GM19468 (cell line): ENCODE data around the gene ST6GALNAC2.

ENCODE experiments used
- ATAC-seq: cut with Tn5 transposase; IDR thresholded peaks from one replicate; pipeline ENCODE4 v1.9.1; 2021; ENCODE audit warnings: mild to moderate bottlenecking, moderate library complexity, moderate number of reproducible peaks; ENCODE audit not compliant: unreplicated experiment; ENCODE audit errors: extremely low read depth

ST6GALNAC2 gene

DNA sequence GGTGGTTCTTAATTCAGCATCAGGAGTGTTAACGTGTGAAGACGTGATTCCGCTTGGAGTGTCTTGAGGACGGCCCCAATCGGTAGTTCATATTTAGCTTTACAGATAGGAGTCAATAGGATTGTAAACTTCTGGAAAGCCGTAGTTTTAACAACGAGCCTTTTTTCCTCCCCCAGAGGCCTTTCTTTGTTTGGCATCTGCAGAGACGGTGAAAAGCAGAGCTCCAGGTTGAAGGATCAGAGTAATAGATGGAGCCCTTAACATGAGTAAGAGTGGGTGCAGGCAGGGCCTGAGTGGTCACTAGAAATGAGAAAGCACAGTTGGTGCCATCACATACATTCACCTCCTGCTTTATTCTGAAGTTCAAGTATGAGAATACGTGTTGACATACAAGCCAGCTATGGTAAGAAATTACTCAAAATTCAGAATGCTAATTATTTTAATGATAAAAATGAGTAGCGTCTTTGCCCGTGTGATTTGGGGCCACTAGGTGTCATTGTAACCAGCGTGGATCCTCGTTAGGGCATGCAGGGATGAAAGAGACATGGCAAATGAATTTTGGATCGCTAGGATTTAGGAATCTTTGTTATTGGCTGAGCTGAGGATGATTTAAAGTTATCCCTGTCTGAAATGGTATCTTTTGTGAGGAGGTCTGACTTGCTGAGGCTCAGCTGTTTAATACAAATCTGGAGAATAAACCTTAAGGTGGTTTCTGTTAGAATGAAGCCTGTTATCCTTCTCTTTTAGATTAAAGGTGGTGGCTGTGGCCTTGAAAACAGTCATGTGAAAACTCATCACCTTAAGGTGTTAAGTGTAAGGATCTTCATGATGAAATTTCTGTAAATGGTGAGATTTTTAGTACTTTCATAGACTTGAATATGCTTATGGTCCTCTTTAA is 27.2 kb downstream of the ST6GALNAC2 start:
- no peak for ATAC-seq

DNA sequence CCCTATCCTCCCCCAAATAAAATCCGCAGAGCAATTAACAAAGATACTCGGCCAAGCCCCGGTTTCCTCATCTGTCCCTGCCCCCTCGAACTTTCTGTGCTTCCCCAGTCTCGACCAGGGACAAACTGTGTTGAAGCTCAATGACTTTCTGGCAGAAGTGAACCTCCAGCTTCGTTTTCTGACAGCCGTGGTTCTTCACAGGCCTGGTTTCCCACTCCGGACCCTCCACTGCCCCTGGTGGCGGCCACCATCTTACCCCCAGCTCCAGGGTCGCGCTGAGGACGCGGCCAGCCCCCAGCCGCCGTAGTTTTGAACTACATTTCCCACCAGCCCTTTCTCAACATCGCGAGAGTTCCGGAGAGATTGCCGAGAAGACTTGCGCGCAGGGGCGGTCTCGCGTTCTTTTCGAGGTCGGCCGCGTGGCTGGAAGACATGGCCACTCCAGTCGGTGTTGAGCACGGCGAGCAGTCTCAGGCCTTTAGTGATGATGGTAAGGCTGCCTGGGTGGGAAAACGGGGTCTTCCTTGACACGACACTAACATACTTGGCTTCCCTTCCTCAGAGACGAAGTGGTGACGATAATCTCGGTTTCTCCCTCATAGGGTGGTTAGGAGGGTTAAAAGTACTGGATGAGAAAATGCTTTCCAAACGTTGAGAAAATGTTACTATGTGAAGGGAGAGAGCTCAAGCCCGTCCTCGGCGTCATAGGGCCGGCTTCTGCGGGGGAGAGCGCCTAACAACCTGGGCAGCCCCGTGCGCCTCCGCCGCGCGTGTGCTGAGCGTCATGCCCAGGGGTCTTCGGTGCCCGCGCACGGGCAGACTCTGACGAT is 28.1 kb downstream of the ST6GALNAC2 start:
- peak; percentile 38 for ATAC-seq

DNA sequence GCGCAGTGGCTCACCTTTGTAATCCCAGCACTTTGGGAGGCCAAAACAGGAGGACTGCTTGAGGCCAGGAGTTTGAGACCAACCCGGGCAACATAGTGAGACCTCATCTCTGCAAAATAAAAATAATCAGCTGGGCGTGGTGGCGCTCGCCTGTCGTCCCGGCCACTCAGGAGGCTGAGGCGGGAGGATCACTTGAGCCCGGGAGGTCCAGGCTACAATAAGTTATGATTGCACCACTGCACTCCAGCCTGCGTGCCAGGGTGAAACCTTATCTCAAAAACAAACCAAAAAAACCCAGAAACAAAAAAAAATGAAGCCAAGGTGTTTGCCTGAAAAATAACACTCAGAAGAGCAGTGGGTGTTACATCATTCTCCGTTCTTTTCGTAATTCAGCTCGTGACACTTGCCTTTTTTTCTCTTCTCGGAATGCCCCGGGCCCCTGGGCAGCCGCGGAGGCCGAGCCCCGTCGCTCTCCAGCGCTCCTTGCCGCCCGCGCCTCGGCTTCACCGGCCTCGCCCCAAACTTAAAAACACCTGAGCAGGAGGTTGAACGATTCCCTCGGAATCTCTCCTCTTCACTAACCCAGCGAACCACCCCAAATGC is 28.8 kb downstream of the ST6GALNAC2 start:
- ATAC-seq, result no peak

DNA sequence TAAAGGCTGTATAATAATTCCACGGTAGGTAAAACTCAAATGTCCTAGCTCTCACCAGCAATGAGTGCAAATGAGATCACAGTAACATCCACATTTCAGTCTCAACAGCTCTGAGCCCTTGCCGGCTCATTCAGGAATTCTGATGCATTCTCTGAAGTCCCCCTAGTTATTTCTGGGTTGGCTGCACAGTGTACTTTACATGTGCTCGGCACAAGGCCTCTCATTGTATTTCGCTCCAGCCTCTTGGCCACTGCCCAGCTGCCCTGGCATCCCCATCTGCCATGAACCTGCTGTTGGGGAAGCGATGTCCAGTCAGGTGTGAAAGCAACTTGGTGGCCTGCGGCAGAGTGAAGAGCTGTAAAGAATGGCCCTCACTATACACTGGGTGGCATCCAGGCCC is 31.5 kb downstream of the ST6GALNAC2 start:
- no peak for ATAC-seq

DNA sequence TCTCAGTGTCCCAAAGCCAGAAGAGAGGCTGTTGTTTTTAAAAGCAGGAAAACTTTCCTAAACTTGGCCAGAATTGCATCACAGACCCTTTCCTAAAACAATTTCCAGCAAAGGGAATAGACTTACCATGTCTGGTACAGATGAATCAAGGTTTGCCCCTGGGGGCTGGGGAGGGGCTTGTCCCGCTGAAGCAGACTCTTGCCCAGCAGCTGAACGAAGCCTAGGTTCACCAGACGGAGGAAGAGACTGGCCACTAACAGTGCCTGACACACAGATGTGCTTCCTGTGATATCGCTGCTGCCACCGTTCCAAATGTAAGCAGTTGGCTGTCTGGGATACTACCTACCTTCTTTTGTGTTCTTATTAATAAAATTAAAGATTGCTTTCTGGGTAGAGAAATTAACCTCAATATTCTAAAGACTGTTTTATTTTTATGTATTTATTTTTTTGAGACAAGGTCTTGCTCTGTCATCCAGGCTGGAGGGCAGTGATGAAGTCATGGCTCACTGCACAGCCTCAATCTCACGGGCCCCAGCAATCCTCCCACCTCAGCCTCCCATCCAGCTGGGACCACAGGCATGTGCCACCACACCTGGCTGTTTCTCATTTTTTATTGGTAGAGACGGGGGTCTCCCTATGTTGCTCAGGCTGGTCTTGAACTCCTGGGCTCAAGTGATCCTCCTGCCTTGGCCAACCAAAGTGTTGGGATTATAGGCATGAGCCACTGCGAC is 32.3 kb downstream of the ST6GALNAC2 start:
- ATAC-seq, result no peak

DNA sequence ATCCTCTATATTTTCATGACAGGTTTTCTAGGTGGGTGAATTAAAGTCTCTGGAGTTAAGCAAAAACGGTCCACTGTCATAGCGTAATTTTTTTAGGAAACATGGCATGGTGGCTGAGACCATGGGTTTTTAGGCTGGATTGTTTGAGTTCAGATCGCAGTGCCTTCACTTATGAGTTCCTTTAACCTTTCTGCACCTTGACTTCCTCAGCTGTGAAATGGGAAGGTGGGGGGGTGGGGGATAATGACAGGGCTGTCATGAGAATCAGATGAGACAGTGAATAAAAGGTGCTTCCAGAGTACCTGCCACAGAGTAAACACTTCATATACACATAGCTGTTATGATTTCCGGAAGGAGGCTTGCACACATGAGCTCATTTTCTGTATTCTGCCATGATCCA is 34.0 kb downstream of the ST6GALNAC2 start:
- no peak for ATAC-seq

DNA sequence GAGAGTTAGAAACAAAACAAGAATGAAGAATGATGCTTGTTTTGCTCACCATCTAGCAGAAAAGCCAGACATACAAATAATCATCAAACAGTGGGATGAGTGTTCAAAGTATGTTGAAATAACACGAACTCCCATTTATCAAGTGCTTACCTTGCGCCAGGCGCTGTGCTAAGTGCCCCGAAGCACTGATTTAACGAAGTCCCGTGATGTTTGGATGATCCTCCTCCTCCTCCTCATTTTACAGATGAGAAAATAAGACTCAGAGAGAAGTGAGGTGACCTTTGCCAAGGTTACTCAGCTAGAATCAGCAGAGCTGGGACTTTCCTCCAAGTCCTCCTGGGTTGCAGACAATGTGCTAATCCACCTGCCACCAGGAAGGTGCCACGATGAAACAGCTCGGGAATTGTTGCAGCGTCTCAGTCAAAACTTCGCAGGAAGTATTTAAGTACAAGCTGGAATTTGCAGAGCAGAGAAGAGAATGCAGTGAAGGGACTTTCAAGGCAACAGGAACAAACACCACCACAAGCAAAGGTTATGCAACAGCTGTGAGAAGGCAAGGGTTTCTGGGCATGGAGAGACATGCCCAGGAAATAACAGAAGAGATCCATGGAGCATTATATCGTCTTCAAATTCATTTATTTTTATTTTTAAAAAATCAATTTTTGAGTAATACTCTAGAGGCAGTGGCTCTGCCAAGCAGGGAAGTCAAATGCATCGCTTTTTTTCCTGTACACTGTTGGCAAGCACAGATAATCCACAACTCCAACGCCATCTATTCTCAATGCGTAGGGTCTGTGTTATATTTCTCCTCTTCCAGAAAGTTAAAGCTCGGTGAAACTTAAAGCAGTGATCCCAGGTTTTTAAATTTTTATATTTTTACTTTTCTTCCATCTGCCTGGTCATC is 34.7 kb downstream of the ST6GALNAC2 start:
- ATAC-seq, result no peak

DNA sequence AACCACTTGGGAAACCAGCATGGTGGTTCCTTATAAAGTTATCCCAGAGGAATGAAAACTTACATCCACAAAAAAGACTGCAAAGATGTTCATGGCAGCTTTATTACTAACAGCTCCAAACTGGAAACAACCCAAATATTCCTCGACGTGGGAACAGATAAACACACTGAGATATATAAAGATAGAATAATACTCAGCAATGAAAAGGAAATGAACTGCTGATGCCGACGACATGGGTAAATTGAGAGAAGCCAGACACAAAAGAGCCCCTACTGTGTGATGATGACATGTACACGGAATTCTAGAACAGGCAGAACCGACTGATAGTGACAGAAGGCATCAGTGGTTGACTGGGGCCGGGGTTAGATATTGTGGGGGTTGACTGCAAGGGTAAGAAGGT is 36.1 kb downstream of the ST6GALNAC2 start:
- ATAC-seq, result no peak

DNA sequence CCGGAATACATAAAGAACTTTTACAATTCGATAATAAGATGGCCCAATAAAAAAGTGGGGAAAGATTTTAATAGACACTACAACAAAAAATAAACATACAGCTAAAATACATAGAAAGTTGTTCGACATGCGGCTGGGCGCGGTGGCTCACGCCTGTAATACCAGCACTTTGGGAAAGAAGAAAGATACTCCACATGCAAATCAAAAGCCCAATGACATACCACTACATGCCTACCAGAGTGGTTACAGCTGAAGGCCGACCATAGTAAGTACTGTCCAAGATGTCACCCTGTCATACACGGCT is 36.5 kb downstream of the ST6GALNAC2 start:
- no peak for ATAC-seq

DNA sequence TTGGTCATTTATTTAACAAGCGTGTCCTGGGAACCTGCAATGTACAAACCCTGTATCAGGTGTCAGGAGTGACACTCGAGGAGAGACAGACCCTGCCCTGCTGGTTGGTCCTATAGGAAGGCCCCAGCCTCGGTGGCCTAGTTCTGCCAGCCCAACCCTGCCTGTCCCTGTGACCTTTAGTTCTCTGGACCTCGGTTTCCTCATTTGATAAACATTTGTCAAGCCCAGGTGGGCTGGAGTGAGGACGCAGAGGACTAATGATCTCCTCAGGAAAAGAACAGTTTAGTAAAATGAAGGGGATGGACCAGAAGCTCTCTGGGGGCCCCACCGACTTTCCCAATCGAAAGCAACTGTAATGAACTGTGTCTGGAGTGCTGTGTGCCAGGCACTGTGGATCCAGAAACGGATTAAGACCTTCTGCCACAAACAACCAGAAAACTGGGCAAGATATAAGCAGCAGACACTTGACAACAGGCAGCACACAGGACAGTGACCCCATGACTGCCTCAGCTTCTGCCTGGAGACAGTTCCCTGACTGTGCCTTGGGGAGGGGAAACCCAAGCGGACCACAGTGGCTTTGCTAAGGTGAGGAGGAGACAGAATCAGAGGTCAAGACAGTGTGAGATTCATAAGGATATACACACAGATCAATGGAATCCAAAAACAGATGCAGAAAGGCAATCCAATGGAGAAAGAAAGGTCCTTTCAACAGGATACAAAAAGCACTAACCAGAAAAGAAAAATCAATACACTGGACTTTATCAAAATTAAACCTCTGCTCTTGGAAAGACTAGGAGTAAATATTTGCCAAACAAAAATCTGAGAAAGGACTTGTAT is 37.1 kb downstream of the ST6GALNAC2 start:
- no peak for ATAC-seq

DNA sequence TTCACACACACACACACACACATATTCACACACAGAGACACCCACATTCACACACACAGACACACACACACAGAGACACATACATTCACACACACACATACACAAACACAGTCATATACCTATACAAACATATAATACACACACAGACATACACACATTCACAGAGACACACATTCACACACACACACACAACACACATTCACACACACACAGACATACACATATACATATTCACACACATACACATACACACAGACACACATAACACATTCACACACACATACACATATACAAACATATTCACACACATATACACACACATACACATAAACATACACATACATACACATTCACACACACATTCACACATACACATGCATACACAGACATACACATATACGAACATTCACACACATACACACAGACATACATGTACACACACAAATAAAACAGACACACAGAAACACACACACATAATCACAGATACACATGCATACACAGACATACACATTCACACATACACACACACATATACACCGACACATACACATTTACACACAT is 37.9 kb downstream of the ST6GALNAC2 start:
- no peak for ATAC-seq

DNA sequence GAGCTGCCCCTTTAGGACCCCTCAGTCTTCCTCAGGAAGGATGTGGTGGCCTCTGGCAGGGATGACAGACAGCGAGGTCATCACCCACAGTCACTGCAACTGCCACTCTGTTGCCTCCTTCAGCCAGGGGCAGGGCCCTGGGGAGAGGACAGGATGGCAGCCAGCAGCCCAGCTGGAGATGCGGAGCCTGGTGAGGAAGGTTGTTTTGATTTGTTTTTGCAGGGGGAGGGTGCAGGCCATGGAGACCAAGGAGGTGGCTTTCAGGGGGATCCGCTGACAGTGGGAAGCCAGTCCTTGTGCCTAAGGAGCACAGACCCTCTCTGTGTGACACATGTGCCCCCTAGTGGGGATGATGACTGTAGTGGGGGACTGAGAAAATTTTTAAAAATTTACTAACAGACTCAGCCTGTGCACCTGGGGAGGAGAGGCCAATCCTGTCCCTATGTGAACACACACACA is 38.4 kb downstream of the ST6GALNAC2 start:
- no peak for ATAC-seq

DNA sequence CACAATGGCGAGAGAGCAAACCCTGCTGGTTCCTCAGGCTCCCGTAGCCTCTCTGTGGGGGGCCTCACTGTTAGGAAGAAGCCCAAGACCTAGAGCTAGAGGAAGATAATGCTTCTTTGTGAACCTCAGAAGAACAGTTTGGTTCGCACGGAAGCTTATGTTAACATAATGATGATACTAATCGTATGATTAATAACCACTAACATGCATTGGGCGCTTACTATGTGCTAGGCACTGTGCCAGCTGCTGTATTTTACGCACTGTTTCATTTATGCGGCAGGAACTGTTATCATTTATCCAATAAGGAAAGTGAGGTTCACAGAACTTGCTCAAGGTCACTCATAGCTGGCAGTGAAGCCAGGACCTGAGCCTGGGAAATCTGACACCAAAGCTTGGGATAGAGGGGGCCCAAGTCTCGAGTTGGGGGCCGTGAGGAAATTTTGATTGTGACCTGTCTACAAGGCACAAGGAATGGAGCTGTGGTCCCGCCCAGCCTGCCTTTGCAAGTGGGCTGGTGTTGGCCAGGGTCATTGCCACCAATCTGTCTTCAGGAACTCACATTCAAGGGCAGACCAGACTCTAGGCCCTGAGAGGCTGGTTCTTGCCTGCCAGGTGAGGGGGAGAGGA is 39.0 kb downstream of the ST6GALNAC2 start:
- ATAC-seq, result no peak

DNA sequence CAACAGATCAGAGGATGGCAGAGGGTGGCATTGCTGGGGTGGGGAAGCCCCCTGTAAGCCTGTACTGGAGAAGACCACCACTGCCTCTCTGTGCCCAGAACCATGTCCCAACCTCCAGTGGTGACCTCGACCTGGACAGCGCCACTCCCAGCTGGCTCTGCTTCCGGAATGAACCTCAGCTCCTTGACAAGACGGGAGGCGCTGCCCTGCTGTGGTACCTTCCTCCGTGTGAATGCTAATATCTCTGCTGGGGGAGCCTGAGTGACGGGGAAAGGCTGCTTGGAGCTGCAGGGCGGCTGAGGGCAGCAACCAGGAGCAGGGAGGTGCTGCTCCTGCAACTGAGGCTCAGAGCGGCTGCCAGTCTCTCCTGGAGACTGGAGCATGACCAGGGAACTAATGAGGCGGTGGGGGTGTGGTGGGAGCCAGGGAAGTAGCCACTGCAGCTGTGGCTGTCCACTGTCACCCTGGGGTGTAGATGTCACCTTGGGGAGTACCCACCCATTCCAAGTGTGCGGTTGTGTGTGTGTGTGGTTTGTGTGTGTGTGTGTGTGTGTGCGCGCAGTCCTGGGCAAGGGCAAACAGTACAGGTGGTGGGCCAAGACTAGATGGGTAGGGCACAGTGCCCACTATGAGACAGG is 39.6 kb downstream of the ST6GALNAC2 start:
- no peak for ATAC-seq

DNA sequence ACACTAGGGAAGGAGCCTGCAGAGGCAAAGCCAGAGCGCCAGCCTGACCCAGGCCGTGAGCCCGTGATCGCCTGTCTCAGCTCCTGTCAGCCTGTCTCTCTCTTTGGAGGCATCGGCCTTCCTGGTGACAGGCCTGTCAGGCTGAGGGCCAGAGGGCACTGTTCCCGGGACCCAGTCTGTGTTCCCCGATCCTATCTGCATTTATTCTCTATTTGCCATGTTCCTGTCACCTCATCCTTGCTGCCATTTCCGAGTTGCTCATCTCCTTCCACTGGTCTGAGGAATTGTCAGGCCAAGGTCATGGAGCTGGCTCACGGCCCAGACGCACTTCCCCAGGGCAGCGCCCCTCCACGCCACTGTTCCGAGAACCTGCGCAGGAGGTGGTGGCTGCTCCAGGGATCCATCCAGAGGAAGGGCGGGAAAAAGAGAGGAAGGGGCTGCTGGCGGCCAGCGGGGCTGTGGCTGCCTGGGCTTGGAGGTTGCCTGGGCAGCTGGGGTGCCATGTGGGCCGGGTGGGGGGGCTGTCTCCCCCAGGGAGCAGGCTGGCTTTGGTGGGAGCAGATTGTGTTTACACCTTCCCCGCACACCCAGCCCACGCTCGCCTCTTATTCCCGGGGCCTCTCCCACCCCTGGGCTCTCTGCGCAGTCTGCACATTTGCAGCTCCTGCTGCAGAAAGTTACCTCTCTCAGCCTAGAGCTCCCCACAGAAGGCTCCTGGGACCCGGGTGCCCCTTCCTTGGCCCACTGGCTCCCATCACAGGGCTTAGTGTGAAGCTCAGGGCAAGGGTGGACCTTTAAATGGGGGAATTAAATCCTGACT is 40.9 kb downstream of the ST6GALNAC2 start:
- no peak for ATAC-seq

DNA sequence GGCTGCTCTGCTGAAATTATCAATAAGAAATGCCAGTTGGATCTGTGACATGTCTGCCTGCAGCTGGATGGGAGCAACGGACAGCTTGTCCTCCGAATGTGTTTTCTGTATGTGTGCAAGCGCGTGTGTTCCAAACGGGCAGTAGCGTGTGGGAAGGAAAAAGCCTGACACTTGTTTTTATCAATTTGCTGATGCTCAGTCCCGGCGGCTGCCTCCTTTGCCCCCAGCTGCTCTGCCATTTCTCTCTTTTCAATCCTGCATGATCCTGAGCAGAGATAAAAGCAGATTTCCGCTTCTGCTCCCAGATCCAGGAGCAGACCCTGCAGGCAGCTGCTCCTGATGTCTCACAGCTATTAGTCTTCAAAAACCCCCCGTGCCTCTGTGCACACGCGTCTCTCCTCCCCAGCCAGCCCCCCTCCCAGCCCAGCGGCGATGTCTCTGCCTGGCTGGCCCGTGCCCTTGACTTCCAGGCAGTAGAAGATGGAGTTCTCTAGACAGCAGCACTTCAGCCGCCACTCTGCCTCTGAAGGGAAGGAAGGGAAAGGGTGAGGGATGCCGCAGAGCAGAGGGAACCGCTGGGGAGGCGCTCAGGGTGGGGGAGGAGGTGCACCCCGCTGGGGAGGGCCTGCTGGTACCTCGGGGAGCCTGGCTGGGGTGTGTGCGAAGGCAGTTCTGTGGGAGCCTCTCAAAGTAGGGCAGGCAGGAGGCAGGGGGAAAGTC is 41.7 kb downstream of the ST6GALNAC2 start:
- no peak for ATAC-seq
